HG02973 (cell line): ENCODE measurements around the gene LILRA1.
"Not testable (repeated sequence)": the region's sequence is repeated elsewhere in the genome, so short reads cannot be mapped to it uniquely, and the experiment has no call there.

Source experiments
- ATAC-seq: cut with Tn5 transposase; IDR thresholded peaks from one replicate; pipeline ENCODE4 v1.9.1; 2021; ENCODE audit warnings: moderate library complexity; ENCODE audit not compliant: unreplicated experiment

The LILRA1 gene

DNA sequence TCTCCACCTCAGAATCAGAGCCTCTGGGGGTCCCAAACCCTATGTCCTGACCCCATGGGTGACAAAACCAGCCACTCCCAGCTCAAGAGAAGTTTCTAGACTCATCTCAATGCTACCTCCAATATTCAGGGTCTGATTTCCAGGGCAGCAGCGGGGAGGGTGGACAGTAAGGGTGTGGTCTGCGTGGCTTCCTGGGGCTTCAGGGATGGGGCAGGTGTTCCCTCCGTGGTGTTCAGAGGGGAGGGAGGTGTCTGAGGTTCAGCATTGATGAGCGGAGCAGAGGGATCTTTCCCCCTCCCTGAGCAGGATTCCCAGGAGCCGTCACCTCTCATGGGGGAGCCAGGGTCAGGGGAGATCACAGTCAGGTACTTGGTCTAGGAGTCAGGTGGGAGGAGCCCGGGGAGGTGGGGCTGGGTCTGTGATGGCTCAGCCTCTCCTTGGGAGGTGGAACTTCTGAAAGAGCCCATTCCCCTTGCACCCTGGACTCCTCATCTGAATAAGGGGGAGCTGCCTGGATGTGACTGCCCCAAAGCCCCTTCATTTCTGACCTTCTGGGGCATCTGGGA lies 16.9 kb upstream of the LILRA1 start:
- ATAC-seq = no peak

DNA sequence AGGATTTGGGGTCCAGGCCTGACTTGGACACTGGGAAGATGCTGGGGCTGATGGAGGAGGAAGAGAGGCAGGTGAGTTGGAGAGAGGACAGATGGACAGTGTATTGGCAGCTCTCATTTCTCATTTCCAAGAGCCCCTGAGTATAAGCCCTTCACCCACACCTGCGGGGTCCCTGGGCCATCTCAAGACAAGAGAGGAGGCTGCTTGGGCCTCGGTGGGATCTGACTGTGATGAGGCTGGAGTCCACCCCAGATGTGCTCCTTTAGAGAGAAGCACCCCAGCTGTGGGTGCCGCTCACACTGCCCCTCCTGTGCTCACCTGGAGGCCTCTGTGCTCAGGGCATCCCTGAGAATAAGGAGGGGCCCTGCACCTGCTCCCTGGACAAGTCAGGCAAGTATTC lies 16.1 kb upstream of the LILRA1 start:
- no peak for ATAC-seq

DNA sequence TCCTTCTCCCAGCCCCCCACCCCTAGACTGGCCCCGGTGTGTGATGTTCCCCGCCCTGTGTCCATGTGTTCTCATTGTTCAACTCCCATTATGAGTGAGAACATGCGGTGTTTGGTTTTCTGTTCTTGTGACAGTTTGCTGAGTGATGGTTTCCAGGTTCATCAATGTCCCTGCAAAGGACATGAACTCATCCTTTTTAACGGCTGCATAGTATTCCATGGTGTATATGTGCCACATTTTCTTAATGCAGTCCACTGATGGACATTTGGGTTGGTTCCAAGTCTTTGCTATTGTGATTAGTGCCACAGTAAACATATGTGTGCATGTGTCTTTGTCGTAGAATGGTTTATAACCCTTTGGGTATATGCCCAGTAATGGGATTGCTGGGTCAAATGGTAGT lies 15.2 kb upstream of the LILRA1 start:
- ATAC-seq = not testable (repeated sequence)

DNA sequence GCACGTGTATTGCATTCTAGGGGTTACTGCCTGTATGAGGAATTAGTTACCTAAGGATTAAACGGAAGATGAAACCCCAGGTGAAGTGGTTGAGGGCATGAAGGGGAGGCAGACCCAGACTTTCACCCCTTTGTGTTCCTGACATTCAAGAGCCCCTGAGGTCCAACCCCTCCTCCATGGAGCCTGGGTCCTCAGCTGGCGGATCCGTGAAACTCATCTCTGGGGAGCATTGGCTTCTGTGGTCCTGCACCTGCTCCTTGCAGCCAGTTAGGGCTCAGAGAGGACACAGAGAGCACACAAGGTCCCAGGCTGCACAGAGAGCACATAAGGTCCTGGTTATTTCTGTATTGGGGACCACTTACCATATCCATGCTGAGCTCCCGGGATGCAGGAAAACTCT lies 7.0 kb upstream of the LILRA1 start:
- no peak for ATAC-seq

DNA sequence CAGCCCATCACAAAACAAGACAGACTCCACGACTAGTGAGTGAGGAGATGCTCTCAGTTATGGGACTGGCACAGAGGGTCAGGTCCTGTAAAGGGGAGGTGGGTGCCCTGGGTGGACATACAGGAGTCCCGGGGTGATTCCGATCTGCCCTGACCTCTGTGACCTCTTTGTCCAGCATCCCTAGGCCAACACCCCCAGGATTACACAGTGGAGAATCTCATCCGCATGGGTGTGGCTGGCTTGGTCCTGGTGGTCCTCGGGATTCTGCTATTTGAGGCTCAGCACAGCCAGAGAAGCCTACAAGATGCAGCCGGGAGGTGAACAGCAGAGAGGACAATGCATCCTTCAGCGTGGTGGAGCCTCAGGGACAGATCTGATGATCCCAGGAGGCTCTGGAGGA lies 6.4 kb upstream of the LILRA1 start:
- ATAC-seq = no peak

DNA sequence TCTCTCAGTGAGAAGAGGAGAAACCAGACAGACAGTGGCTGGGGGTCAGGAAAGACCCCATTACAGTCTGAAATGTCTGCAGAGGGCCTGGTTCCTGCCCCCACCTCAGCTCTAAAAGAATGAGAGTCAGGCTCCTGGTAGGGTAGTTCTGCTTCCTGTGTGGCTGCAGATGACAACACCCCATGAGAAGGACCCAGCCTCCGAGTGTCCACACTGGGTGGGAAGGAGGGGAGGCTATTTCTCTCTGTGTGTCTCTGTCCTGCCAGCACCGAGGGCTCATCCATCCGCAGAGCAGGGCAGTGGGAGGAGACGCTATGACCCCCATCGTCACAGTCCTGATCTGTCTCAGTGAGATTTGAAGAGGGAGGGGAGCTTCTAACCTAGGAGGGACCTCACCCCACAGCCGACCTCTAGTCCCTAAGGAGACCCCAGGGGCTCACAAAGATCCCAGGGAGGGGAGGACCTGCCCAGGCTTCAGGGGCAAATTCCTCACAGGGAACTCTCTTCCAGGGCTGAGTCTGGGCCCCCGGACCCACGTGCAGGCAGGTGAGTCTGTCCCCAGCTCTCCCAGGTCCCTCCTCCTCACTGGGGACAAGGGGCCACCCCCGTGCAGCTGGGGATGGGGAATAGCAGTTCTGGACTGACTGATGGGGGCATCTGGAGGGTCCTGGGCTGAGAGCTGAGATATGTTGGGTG lies 647 bp downstream of the LILRA1 start:
- ATAC-seq = not testable (repeated sequence)

DNA sequence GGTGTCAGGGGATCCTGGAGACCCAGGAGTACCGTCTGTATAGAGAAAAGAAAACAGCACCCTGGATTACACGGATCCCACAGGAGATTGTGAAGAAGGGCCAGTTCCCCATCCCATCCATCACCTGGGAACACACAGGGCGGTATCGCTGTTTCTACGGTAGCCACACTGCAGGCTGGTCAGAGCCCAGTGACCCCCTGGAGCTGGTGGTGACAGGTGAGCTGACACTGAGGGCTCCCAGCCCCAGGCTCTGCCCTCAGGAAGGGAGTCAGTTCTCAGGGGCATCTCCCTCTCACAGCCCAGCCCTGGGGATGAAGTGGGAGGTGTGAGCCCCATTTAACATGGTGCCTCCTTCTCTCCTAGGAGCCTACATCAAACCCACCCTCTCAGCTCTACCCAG lies 1.3 kb downstream of the LILRA1 start:
- ATAC-seq = no peak

DNA sequence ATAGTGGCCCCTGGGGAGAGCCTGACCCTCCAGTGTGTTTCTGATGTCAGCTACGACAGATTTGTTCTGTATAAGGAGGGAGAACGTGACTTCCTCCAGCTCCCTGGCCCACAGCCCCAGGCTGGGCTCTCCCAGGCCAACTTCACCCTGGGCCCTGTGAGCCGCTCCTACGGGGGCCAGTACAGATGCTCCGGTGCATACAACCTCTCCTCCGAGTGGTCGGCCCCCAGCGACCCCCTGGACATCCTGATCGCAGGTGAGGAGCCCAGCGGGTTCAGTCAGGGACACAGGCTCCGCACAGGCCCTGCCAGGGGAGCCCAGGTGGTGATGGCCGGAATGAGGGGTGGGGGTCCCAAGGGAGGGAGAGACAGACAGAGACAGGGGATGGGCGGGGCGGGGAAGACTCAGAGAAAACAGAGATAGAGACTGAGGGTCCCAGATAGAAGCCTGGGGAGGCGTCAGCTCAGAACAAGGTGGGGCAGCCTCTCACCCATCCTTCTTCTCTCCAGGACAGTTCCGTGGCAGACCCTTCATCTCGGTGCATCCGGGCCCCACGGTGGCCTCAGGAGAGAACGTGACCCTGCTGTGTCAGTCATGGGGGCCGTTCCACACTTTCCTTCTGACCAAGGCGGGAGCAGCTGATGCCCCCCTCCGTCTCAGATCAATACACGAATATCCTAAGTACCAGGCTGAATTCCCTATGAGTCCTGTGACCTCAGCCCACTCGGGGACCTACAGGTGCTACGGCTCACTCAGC lies 2.4 kb downstream of the LILRA1 start:
- not testable (repeated sequence) for ATAC-seq

DNA sequence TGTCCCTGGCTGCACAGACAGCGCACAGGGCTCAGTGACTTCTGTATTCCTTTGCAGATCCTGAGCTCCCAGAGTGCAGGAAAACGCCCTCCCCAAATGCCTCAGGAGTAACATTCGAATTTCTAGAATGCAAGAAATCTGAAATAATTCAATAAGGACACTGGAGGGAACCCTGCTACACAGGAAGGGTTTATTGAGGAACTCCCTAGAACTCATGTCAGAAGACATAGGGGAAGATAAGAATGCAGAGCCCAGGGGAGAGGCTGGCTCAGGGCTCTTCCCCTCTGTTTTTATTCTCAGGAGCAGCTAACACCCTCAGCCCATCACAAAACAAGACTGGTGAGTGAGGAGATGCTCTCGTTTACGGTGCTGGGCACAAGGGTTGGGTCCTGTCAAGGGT lies 6.8 kb downstream of the LILRA1 start:
- no peak for ATAC-seq

DNA sequence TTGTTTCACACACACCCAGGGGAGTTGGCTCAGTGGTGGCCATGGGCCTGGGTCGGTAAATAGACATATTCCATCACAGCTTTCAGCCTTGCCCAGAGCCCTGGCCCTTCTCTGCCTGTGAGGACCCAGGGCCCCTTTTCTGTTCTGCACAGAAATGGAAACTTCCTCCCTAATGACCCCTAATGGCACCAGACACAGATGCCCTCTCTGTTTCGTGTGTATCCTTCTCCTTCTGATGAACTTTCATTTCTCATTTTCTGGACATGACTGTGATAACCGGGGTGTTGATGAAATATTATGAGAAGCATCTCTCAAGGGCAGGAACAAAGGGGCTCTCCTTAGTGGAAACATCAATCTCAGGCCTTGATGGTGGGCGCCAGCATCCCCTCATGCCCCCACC lies 12.8 kb downstream of the LILRA1 start:
- ATAC-seq = no peak

DNA sequence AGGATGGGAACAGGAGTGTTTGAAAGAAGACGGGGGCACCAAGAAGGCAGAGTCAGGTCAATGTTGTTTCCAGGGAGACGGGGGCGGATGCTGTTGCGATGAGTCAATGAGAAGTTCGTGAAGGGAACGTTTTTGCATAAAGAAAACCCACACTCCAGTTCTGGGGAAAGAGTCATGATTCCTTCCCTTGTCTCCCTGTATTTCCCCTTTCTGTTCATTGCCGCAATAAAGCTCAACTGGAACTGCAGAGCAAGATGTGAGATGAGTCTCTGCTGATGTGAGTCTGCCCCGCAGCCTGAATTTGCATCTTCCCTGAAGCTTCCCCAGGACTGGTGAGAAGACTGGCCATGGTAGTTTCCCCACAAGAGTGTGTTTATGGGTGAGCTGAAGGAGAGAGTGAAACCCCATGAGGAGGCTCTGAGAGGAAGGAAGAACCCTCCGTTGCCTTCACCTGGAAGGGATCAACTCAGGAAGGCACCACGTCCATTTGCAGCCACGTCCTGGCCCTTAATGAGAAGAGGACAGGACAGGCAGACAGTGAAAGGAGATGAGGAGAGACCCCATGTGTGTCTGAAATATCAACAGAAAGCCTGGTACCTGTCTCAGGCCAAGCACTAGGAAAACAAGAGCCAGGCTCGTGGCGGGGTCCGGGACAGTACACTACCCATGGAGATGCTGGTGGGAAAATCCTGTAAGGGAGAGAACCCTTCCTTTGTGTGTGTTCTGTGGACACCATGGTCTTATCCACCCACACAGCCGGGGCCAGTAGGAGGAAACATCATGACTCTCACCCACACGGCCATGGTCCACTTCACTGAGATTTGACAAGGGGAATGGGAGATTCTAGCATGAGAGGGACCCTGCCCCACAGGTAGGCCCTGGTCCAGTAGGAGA lies 13.7 kb downstream of the LILRA1 start:
- ATAC-seq = peak; percentile 53

DNA sequence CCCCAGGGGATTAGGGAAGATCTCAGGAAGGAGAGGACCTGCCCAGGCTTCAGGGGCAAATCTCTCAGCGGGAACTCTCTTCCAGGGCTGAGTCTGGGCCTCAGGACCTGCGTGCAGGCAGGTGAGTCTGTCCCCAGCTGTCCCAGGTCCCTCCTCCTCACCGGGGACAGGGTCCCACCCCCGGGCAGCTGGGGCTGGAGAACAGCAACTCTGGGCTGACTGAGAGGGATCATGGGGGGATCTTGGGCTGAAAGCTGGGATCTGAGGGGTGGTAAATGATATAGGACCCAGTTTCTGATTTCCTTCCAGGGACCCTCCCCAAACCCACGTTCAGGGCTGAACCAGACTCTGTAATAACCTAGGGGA lies 14.3 kb downstream of the LILRA1 start:
- ATAC-seq = no peak

DNA sequence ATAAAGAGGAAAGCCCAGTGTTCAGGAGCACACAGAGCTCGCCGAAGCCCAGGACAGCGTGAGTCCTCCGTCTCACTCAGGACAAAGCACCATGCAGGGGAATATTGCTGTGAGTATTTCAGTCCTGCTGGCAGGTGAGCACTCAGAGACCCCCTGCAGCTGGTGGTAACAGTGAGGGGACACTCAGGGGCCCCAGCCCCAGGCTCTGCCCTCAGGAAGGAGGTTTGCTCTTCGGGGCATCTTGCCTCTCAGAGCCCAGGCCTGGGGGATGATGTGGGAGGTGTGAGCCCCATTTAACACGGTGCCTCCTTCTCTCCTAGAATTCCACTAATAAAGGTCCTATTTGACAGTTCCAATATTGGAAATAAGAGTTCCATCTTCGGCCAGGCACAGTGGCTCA lies 14.8 kb downstream of the LILRA1 start:
- ATAC-seq = no peak

DNA sequence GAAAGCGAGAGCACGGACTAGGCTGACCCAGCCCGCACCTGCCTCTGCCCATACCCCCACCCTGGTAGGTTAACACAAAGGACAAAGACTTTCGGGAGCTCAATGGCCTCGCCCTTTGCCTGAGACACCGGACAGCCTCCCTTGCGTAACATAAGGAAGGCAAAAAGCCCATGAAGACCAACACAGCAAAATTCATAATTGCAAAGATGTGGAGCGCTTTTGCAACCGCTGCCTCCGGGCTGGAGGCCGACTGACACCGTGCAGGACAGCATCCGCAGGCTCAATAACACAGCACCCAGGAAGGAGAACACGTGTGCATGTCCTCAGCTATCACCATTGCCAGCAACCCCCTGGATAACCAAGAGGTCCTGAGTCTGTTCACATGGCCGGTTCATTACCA lies 15.4 kb downstream of the LILRA1 start:
- ATAC-seq = no peak

DNA sequence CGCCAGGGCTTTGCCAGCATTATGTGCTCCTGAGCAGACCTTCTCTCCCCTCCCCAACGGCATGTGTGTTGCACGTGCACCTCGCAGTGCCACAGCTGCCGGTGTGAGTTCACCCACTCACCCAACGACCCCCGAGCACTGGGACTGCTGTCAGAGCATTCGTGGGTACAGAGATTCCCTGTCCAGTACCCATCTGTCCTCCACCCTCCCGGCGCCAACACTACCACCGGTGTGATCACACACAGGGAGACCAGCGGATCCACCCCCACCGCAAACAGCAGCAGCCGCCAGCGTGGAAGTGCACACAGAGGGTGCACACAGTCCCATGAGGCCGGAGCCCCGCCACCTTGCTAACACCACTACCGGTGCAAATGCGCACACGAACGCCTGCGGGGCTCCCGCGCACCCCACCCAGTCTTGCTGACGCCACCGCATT lies 15.9 kb downstream of the LILRA1 start:
- ATAC-seq = no peak

DNA sequence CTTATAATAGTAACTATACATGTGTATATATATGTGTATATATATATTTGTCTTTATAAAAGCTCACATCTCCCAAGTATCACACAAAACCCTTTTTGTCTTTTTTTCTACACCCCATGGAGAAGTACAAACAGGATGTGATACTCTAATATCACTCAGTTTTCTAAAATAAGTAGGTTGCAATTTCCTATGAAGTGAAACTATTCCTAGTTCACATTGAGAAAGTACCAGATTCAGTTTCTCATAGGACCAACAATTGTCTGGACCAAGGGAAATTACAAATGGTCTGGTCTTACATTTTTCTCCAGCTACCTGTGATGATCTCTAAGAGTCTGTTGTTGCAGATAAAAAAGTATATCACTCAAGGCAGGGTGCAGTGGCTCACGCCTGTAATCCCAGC lies 19.0 kb downstream of the LILRA1 start:
- ATAC-seq = no peak

DNA sequence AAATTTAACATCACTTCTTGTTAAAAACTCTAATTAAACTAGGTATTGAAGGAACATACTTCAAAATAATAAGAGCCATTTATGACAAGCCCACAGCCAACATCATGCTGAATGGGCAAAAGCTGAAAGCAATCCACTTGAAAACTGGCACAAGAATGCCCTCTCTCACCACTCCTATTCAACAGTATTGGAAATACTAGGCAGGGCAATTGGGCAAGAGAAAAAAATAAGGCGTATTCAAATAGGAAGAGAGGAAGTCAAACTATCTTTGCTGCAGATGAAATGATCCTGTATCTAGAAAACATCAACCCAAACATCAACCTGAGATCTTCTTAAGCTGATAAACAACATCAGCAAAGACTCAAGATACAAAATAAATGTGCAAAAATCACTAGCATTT lies 21.3 kb downstream of the LILRA1 start:
- no peak for ATAC-seq

DNA sequence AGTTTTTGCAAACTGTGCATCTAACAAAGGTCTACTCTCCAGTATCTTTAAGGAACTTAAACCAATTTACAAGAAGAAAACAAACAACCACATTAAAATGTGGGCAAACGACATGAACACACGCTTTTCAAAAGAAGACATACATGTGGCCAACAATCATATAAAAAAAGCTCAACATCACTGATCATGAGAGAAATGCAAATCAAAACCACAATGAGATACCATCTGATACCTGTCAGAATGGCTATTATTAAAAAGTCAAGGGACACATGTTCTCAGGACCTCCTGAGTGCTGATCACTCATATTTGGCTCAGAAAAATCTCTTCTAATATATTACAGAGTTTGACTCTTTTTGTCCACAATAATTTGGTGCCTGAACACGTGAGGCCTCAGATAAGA lies 22.6 kb downstream of the LILRA1 start:
- no peak for ATAC-seq

DNA sequence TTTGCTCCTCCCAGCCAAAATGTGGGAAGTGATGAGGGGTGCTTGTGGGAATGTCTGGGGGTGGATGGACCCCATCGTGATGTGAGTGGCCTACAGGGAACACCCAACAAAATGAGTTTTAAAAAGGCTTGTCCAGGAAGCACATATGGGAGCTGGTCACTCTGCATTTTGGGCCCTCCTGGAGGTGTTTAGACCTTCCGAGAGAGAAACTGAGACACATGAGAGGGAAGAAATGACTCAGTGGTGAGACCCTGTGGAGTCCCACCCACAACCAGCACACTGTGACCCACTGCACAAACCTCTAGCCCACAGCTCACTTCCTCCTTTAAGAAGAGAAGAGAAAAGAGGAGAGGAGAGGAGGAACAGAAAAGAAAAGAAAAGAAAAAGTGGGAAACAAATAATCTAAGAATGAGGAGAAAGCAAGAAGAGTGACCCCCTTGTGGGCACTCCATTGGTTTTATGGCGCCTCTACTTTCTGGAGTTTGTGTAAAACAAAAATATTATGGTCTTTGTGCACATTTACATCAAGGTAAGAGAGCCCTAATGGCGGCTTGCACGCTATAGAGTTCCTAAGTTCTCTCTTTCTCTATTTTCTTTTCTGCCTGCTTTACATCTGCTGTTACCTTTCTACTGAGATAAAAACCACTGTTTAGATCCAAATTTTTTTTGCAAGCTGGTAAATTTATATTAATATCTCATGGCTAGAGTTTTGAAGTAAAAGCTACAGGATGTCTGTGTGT lies 23.6 kb downstream of the LILRA1 start:
- peak; percentile 77 for ATAC-seq

DNA sequence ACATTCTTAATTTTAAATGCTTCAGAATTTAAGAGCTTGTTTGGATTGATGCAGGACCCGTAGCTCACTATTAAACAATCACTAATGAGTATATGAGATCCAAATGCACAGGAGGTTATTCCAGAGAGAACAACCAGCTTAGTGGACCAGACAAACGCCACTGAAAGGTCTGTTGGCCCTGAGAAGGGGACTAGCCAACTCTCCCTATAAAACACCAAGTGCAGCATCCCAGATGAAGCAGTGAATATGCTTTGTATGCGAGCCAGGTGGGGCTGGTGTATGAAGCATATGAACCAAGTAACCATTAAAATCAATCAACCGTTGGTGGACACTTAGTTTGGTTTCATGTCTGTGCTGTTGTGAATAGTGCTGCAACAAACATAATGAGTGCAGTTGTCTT lies 27.0 kb downstream of the LILRA1 start:
- no peak for ATAC-seq

DNA sequence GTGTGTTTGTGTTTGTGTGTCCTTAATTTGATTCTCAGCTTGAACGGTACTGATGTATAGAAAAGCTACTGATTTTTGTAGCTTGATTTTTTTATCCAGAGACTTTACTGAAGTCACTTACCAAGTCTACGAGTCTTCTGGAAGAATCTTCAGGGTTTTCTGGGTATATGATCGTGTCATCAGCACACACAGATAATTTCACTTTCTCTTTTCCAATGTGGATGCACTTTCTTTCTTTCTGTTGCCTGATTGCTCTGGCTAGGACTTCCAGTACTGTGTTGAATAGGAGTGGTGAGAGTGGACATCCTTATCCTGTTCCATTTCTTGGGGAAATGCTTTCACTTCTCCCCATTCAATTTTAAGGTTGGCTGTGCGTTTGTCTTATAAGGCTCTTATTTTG lies 29.0 kb downstream of the LILRA1 start:
- ATAC-seq = no peak
